HG02884 (cell line): ENCODE measurements around the gene NEDD4.
"Not testable (repeated sequence)": the region's sequence is repeated elsewhere in the genome, so short reads cannot be mapped to it uniquely, and the experiment has no call there.

Experiments
- ATAC-seq: cut with Tn5 transposase; IDR thresholded peaks from one replicate; pipeline ENCODE4 v1.9.1; 2021; ENCODE audit warnings: mild to moderate bottlenecking, moderate library complexity; ENCODE audit not compliant: unreplicated experiment

NEDD4 gene

DNA sequence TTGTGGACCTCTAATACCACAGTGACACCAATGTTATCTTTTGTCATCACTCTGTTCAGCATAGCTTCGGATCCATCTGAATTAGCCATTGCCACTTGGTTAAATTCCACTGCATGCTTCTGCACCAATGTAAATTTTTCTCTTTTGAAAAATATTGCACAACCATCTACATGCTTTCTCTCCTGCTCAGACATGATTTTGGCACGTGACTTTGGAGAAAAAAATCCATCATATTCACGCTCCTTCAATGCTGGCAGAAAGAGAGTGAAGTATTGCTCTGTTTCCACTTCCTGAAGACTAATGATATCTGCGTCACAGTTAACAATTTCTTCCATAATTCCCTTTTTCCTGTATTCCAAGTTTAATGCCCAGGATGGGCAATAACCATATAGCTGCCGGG lies 13.0 kb upstream of the NEDD4 start:
- ATAC-seq, result not testable (repeated sequence)

DNA sequence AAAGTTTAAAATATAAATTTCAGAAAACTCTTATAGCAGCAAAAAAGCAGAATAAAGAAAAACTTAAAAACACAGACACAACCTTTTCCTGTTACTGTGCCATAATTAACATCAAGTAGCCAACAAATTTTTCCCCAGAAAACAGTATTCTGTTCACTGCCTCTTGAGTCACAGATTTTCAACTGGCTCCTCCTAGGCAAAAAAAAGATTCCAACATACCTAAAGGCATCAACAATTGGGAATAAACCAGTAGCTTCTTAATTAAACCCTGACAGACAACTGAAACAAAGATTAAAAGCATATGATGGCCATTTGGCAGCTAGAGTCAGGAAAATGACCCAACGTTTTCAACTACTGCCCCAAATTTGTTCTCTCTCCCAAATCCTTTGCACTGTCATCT lies 10.9 kb upstream of the NEDD4 start:
- not testable (repeated sequence) for ATAC-seq

DNA sequence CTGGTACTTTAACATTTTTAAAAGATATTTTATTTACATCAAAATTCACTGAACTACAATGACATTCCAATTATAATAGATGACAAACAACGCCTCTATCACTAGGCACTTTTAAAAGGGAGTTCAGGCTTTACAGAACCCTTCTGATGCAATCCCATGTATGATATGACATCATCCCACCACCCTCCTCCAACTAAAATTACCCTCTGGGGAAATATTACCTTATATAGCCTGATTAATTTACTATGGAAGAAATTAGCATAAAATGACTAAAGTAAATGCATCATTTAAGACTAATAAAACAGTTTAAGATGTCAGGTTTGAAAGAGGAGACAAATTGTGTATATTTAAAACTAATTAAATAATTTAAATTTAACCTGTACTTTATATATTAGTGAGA lies 10.4 kb upstream of the NEDD4 start:
- not testable (repeated sequence) for ATAC-seq

DNA sequence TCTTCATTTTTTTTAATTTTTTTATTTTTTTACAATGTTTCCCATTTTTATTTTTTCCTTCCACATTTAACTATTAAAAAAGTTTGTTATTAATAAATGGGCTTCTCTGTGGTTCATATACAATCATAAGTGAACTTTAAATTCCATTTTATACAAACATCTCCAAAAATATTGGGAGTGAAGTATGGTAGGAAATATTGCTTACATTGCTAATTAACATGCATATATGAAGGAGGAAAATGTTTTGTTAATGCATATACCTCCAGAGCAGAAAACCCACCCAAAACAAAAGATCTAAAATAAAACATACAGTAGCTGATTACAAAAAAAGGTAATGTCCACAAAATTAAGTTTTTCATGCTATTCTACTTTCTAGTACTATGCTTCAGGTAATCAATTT lies 9.9 kb upstream of the NEDD4 start:
- not testable (repeated sequence) for ATAC-seq

DNA sequence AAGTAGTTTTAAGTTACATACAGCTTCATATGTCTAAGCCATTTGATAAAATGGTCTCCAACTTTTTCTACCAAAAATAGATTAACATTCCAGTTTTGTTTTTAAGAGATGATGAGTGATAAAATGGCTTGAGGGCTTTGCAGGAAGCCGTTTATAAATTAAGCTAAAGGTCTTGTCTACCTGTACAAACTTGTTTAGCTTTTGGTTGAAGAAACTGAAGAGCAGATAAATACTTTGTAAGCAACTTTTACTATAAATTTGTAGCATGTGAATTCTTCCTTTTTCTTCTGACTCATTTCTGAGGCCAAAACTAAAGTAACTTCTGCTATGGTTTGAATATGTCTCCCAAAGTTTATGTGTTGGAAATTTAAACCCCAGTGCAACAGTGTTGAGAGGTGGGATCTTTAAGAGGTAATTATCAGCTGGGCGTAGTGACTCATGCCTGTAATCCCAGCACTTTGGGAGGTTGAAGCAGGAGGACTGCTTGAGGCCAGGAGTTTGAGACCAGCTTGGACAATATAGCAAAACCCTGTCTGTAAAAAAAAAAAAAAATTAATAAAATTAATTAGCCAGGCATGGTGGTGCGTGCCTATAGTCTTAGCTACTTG lies 8.2 kb upstream of the NEDD4 start:
- ATAC-seq, result no peak

DNA sequence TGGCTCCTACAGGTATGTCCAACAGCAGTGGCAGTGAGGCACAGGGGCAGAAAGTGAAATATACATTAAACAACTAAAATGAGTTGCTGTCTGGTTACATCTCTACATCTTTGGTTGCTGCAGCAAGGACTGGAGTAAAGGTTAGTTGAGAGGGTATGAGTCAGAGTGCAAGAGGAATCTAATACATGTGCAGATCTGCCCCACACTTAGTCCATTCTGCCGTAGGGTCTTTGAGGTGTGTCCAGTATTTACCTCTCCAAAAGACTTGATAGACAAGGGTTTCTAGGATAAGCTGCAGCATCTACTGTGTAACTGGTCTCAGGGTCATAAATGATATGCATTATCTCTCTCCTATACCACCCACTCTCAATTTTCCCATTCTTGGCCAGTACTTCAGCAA lies 6.2 kb upstream of the NEDD4 start:
- no peak for ATAC-seq

DNA sequence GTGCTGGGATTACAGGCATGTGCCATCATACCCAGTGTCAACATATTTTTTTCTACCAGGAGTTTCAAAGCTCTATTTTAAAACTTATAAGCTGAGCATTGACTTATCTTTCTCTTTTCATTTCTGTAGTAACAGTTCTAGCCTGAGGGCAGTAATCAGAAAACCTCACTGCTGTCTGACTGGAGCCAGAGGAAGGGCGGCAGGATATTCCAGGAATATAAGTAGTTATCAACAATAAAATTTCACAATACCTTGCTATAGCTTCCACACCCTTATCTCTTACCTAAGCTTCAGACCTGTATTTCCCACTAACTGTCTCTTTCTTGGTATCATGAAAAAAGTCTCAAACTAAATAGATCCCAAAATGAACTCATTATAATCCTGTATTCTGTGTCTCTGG lies 5.1 kb upstream of the NEDD4 start:
- ATAC-seq, result no peak

DNA sequence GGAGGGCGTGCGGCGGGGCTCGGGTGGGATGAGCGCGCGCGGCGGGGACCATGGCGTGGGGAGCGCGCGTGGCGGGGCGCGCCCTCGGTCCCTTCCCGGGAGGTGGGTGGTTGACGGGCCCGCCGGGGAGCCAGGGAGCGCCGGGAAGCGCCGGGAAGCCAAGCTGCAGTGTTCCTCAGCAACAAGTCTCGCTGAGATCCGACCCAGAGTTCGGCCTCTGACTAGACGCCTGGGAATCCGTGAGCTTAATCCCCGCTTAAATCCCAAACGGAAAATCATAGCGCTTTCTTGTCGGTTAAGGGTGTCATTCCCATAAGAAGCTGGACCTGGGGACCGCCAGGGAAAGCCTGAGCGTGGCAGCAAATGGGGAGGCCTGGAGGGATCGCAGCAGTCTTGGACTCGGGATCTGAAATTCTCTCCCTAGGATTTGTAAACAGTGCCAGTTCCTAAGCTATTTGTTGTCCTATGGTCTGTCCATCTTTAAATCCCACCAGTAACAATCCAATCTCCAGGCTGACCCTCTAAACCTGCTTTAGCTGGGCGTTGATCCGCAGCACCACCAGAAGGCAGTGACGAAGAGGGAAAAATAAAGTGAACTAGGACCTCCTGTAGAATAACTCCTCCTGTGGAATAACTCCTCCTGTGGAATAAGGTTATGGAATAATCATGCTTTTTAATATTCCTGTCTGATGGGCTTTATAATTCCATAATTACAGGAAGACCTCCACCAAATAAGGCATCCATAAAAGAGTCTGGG lies 570 bp upstream of the NEDD4 start:
- no peak for ATAC-seq

DNA sequence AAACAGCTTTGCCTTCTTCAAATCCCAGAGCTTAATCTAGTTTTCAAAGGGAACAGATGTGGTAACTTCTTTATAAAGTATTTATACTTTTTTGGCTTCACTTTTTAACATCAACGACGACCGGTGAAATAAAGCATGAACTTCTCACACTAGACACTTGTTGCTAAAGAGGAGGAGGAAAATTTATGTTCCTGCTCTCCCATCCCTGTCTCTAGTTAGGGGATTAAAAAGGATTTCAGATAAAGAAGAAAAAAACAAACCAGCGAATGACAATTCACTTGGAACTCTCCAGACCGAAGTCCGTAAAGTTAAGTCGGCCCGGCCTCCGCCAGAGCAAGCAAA lies 672 bp downstream of the NEDD4 start:
- no peak for ATAC-seq

DNA sequence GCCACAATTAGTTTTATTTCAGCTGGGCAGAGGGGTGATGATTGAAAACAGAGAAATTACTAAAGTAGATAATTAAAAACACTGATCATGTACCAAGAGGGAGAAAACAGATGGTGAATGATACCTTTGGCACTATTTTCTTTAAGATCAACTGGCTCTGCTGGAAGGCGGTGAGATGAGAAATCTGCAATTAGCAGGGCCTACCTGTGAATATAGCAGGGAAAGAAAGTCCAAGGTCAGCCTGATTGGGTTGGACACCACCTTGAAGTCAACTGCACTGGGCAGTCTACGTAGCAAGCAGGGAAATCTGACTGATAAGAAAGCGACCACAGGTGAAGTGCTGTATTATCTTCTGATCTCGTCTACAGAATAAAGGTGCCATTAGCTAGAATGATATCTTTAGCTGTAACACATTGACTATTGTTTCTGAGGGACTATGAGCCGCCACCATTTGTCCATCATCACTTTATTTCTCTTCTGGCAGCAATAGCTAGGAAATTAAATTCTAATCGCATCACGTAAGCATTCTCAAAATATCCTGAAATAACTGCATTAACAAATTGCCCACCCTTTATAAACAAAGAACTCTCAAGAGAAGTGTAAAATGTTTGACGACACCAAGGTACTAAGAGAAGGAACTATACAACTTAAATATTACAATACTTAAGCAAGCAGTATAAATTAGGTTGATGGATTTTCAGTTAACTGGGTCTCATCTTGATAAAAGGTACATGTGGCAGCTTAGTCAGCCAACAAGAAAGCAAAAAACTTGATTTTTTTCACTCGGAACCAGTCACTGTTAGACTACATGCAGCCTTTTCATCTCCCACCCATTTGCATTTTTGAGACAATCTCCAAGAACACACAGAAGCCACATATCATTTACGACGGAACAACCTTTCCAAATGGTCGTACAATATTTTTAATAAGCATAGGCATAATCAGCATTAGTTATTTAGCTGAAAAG lies 1.3 kb downstream of the NEDD4 start:
- no peak for ATAC-seq

DNA sequence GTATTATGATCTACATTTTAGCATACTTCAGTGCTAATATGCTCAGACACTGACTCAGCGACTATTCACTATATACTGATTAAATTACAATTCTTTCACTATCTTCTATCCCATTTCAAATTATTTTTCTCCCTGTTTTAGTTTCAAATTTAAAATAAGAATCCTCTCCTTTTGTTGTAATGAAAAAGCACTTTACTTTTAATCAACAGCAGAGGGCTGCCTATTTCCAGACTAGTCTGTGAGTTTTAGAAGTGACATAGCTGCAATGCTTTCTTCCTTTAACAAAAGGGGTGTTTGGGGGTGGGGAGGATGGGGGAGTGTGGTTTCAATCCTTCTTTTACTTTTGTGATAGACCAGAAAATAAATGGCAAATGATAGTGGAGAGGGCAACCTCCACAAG lies 2.4 kb downstream of the NEDD4 start:
- ATAC-seq, result no peak

DNA sequence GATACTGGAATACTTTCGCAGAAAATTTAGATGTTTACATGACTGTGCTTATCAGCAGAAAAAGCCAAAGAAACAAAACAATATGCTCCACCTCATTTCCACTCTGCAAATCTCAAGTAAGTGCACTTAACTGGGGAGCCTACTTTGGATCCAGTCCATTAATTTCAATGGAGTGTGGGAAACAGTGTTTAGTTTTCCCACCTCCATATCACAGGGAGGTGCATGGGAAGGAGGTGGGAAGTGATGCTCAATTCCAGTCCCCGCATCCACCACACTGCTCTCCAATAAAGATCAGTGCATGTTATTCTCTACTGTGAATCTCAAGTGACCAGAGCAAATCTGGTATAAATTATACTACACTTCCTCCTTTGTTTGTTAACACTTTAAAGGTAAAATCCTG lies 2.9 kb downstream of the NEDD4 start:
- ATAC-seq, result no peak

DNA sequence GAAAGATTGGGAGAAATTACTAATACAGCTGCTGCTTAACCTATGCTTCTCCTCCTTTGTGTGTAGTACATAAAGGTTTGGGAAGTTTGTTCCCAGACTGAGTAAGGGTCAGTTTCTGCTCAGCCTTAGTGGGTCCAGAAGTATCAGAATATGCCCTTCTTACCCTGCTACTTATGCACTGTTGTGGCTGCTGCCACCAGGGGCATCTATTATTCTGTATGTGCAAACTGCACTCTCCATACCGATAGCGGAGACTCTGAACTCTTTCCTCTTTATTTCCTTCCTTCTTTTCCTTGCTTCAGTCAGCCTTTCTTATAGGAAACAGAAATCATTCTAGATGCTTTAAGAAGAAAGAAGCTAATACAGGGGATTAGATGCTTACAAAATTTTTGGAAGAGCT lies 4.0 kb downstream of the NEDD4 start:
- no peak for ATAC-seq

DNA sequence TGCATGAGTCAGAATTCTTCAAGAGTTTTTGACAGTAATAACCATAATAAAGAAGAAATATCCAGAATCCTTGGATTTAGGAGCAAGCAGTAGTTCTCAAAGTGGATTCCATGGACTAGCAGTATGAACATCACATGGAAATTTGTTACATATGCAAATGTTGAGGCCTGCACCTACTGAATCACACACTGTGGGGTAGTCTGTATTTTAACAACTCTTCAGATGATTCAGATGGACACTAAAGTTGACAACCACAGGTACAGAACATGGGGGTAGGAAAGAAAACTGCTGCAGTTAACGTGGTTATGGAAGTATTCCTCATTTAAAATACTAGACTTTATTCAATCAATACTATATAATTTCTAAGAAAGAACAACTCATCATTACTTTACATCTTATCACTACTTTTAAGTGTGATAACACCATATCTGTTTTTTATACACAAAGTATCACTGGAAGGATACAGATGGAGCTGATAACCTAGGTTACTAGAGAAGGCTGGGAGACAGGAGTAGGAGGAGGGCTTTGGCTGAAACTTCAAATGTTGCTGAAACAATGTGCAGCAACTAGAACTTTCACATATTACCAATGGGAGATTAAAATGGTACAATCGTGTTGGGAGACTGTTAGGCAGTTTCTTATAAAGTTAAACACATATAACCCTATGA lies 11.7 kb downstream of the NEDD4 start:
- ATAC-seq, result no peak

DNA sequence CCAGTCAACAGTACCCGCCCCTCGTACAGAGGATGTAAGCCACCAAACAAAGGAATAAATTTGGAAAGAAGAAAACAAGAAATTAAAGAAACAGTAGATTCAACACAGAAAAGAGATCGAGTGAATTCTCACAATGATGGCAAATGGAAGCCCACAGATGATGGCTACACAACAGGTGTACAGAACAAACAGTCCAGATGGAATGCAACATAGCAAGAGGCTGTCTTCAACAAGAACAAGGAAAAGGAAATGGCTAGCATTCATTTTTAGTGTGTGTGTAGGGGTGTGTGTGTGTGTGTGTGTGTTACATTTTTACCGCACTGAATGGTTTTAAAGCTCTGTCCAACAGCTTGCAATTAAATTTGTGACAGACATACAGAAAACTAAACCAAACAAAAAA lies 12.9 kb downstream of the NEDD4 start:
- ATAC-seq, result no peak

DNA sequence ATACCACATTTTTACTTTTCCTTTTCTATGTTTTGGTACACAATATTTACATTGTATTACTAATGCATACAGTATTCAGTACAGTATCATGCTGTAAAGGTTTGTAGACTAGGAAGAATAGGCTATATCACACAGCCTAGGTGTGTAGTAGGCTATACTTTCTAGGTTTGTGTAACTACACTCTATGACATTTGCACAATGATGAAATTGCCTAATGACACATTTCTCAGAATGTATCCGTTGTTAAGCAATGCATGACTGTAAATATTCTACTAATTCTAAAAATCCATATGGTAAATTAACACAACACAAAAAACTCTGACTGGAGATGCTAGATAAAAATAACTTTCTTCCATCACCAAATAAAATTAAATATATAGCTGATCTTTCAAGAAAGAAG lies 16.2 kb downstream of the NEDD4 start:
- ATAC-seq, result no peak

DNA sequence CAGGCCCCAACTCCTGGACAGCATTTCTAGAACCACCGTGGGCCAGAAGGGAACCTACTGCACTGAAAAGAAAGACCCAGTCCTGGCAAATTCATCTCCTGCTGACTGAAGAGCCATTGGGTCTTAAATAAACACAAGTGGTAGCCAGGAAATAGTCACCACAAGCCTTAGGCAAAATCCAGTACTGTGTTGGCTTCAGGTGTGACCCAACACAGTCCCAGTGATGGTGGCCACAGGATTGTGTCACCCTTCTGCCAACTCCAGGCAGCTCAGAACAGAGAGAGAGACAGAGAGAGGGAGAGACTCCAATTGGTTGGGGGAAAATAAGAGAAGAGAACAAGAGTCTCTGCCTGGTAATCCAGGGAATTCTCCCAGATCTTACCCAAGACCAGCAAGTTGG lies 23.1 kb downstream of the NEDD4 start:
- ATAC-seq, result no peak

DNA sequence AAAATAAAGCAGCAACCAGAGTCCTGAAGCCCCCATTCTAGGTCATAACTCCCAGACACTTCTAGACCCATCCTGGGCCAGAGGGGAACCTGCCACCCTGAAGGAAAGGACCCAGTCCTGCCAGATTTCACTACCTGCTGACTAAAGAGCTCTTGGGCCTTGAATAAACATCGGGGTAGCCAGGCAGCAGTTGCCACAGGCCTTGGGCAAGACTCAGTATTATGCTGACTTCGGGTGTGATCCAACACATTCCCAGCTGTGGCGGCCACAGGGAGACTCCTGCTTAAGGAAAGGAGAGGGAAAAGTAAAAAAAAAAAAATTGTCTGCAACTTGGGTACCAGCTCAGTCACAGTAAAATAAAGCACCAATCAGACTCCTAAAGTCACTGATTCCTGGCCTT lies 23.8 kb downstream of the NEDD4 start:
- ATAC-seq, result no peak

DNA sequence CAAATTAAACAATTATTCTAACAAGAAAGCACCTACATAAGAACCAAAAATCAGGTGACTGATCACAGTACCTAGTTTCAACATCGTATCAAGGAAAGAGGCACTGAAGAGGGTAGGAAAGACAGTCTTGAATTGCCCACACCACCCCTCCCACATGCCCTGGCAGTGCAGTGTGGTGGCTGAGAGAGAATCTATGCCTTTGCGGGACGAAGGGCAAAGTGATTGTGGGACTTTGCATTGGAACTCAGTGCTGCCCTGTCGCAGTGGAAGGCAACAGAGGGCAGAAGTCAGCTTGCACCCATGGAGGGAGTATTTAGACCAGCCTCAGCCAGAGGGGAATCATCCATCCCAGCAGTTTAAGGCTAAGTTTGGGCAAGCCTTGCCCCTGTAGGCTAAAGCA lies 24.5 kb downstream of the NEDD4 start:
- ATAC-seq, result no peak

DNA sequence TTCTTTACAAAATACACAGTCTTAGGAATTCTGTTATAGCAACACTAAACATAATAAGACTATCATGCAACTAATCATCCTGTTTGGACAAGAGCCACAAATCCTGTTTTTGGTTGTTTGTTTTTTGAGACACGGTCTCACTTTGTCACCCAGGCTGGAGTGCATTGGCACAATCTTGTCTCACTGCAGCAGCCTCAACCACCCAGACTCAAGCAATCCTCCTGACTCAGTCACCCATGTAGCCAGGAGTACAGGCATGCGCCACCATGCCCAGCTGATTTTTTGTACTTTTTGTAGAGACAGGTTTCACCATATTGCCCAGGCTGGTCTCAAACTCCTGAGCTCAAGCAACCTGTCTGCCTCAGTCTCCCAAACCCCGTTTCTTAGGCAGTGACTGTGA lies 28.3 kb downstream of the NEDD4 start:
- ATAC-seq, result no peak

DNA sequence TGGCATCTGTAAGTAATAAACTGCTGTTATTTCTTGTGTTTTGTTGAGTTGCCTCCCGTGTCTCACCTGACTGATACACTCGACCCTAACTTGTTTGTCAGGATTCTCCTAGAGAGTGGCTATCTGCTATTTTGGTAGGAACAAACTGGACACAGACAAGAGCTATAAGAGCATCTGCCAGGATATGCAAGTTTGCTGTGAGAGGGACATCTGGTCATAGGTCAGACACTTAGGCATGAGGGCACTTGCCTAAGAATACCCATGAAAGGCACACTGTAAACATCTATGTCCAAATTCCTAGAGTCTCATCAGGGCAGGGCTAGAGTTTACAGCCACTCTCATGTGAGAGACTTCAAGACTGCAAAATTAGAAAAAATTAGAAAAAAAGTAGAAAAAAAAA lies 32.5 kb downstream of the NEDD4 start:
- ATAC-seq, result no peak
